Measurements from ENCODE around the gene ASTN1.

Gene ASTN1

DNA sequence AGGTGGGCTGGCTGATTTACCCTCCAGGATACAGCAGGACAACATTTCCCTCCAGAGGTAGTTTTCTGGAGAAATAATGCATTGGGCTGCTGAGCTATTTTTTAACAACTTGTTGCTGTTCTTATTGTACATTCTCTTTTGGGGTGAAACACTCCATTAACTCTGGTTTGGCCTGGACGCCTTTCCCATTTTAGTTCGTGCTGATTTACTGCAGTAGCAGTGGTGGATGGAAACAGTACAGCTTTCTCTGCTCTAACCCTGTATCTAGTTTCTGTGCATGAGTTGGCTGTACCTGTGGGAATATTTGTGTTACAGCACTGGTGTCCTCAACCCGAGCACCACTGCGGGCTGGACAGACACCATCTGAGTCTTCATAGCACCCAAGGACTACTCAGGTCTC lies 325.3 kb downstream of the ASTN1 start:
- Mint-ChIP-seq H3K4me1 (ENCODE audit: low read depth) (no peaks in the 10 kb centered on the region), H3K27me3 (peaks cover 6% of the 10 kb centered on the region), H3K36me3 (ENCODE audit: low read depth) (no peaks in the 10 kb centered on the region), H3K27ac (no peak overlapping the region), H3K4me3 (no peak overlapping the region), H3K9me3 (no peaks in the 10 kb centered on the region)

- H3K27me3 Mint-ChIP-seq, result peaks cover 2% of the 10 kb centered on the region
- H3K4me3 Mint-ChIP-seq, result no peak overlapping the region
- H3K9me3 Mint-ChIP-seq, result no peaks in the 10 kb centered on the region
- H3K4me1 Mint-ChIP-seq (ENCODE audit: low read depth), result no peaks in the 10 kb centered on the region
- no peak overlapping the region for H3K27ac Mint-ChIP-seq
- no peaks in the 10 kb centered on the region for H3K36me3 Mint-ChIP-seq (ENCODE audit: low read depth)
These were observed 326.1 kb downstream of the ASTN1 start for GRCh38 chr1:176838276-176838995.

GRCh38 chr1:176837708-176838107 lies 326.8 kb downstream of the ASTN1 start:
- Mint-ChIP-seq H3K27me3 (no peaks in the 10 kb centered on the region), H3K4me1 (ENCODE audit: low read depth) (no peaks in the 10 kb centered on the region), H3K36me3 (ENCODE audit: low read depth) (no peaks in the 10 kb centered on the region), H3K4me3 (no peak overlapping the region), H3K27ac (no peak overlapping the region), H3K9me3 (no peaks in the 10 kb centered on the region)

GRCh38 chr1:176831150-176831549 lies 333.4 kb downstream of the ASTN1 start:
- no peaks in the 10 kb centered on the region for H3K4me1 Mint-ChIP-seq (ENCODE audit: low read depth)
- H3K27ac Mint-ChIP-seq, result no peak overlapping the region
- no peaks in the 10 kb centered on the region for H3K36me3 Mint-ChIP-seq (ENCODE audit: low read depth)
- no peak overlapping the region for H3K4me3 Mint-ChIP-seq
- no peaks in the 10 kb centered on the region for H3K9me3 Mint-ChIP-seq
- no peaks in the 10 kb centered on the region for H3K27me3 Mint-ChIP-seq

GRCh38 chr1:176829261-176829660 lies 335.3 kb downstream of the ASTN1 start:
- H3K36me3 Mint-ChIP-seq (ENCODE audit: low read depth), result no peaks in the 10 kb centered on the region
- H3K9me3 Mint-ChIP-seq, result no peaks in the 10 kb centered on the region
- no peaks in the 10 kb centered on the region for H3K4me1 Mint-ChIP-seq (ENCODE audit: low read depth)
- no peak overlapping the region for H3K27ac Mint-ChIP-seq
- H3K4me3 Mint-ChIP-seq, result no peak overlapping the region
- H3K27me3 Mint-ChIP-seq, result no peaks in the 10 kb centered on the region

GRCh38 chr1:176826265-176826664 lies 338.2 kb downstream of the ASTN1 start:
- H3K36me3 Mint-ChIP-seq (ENCODE audit: low read depth), result no peaks in the 10 kb centered on the region
- peaks cover 3% of the 10 kb centered on the region for H3K27me3 Mint-ChIP-seq
- H3K4me1 Mint-ChIP-seq (ENCODE audit: low read depth), result no peaks in the 10 kb centered on the region
- H3K4me3 Mint-ChIP-seq, result no peak overlapping the region
- no peak overlapping the region for H3K27ac Mint-ChIP-seq
- H3K9me3 Mint-ChIP-seq, result peaks cover 4% of the 10 kb centered on the region

- peaks cover 3% of the 10 kb centered on the region for H3K27me3 Mint-ChIP-seq
- H3K9me3 Mint-ChIP-seq, result peaks cover 4% of the 10 kb centered on the region
- no peak overlapping the region for H3K4me3 Mint-ChIP-seq
- no peaks in the 10 kb centered on the region for H3K36me3 Mint-ChIP-seq (ENCODE audit: low read depth)
- H3K4me1 Mint-ChIP-seq (ENCODE audit: low read depth), result no peaks in the 10 kb centered on the region
- H3K27ac Mint-ChIP-seq, result no peak overlapping the region
These were observed 344.0 kb downstream of the ASTN1 start for GRCh38 chr1:176820391-176821031.

DNA sequence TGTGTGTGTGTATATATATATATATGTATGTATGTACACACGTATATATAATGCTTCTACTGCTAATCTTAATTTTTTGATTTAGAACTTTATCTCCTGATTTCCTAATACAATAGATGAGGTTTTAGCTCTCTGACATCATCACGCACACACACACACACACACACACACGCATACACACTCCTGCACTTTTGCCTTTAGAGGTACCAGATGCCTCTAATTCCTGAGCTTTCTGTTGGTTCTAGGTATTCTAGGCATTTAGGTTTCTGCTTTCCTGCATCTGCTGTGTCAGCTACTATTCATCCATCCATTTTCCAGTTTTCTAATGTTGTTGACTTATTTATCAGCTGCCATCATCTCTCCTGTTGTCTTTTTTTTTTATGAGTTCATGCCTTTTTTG lies 348.3 kb downstream of the ASTN1 start:
- no peaks in the 10 kb centered on the region for H3K9me3 Mint-ChIP-seq
- H3K27me3 Mint-ChIP-seq, result no peaks in the 10 kb centered on the region
- no peaks in the 10 kb centered on the region for H3K36me3 Mint-ChIP-seq (ENCODE audit: low read depth)
- H3K4me1 Mint-ChIP-seq (ENCODE audit: low read depth), result no peaks in the 10 kb centered on the region
- H3K4me3 Mint-ChIP-seq, result no peak overlapping the region
- H3K27ac Mint-ChIP-seq, result no peak overlapping the region

DNA sequence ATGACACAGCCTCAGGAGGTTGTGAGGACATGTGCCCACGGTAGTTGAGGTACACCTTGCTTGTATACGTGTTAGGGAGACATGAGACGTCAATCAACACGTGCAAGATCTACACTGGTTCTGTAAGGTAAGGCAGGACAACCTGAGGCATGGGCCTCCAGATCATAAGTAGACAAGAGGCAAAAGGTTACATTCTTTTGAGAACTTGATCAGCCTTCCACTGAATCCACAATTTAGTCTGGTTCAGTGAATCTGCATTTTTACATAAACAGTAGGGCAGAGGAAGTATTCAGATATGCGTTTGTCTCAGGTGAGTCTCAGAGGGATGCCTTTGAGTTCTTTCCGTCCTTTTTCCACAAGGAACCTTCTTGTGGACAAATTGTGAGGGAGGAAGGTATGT lies 348.9 kb downstream of the ASTN1 start:
- Mint-ChIP-seq H3K4me1 (ENCODE audit: low read depth) (no peaks in the 10 kb centered on the region), H3K27me3 (no peaks in the 10 kb centered on the region), H3K4me3 (no peak overlapping the region)

DNA sequence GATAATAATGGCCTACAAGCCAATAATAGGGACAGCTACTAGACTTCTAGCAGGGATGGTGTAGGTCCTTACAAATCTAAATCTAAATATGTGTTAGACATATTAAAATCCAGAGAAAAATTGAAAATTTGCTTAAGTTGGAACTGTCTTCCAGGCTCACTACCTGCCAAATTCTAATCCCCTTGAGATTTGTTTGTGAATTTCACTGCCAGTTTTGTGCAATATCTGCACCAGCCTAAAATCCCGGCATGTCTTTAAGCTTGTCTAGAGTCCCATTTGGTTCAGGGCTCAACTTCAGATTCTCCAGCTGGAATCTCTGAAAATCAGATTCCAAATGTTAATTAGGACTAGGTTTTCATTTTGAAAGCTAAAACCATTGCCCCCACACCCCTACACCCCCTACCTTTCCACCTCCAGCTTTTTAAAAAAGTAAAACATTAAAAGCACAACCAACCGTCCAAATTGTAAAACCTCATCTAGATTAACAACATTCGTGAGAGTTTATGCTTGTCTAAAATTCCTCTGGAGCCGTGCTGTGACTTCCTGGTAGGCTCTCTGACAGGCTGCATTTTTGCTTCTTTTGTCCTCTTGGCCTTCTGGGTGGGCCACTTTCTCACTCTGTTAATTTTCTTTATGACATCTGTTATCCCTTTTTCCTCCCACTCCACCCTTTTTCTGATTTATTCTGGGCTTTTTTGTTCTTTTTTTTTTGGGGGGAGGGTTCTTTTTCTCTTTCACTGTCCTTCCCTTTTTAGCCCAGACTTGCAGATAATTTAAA lies 352.8 kb downstream of the ASTN1 start:
- no peaks in the 10 kb centered on the region for H3K36me3 Mint-ChIP-seq (ENCODE audit: low read depth)
- peaks cover 3% of the 10 kb centered on the region for H3K9me3 Mint-ChIP-seq
- H3K27ac Mint-ChIP-seq, result no peak overlapping the region
- H3K4me3 Mint-ChIP-seq, result no peak overlapping the region
- no peaks in the 10 kb centered on the region for H3K27me3 Mint-ChIP-seq
- no peaks in the 10 kb centered on the region for H3K4me1 Mint-ChIP-seq (ENCODE audit: low read depth)

More for the DNA sequence above, 348.9 kb downstream of the ASTN1 start:
- no peak overlapping the region for H3K27ac Mint-ChIP-seq
- H3K9me3 Mint-ChIP-seq, result no peaks in the 10 kb centered on the region
- H3K36me3 Mint-ChIP-seq (ENCODE audit: low read depth), result no peaks in the 10 kb centered on the region

- H3K27ac Mint-ChIP-seq, result no peak overlapping the region
- H3K4me3 Mint-ChIP-seq, result no peak overlapping the region
- peaks cover 3% of the 10 kb centered on the region for H3K9me3 Mint-ChIP-seq
- no peaks in the 10 kb centered on the region for H3K4me1 Mint-ChIP-seq (ENCODE audit: low read depth)
- no peaks in the 10 kb centered on the region for H3K27me3 Mint-ChIP-seq
- no peaks in the 10 kb centered on the region for H3K36me3 Mint-ChIP-seq (ENCODE audit: low read depth)
These were observed 355.2 kb downstream of the ASTN1 start for GRCh38 chr1:176809292-176809691.
